GM12872 (cell line): ENCODE measurements around the gene TFR2.

ENCODE experiments used
- CTCF ChIP-seq: IDR thresholded peaks from 3 replicates; pipeline ENCODE4 v1.5.1; 2011; ENCODE audit warnings: low read depth, mild to moderate bottlenecking, low read length, moderate library complexity; ENCODE audit not compliant: insufficient read depth

TFR2 gene

GRCh38 chr7:100675581-100676350 is 34.4 kb upstream of the TFR2 start:
- TF ChIP-seq CTCF = no peak

GRCh38 chr7:100675105-100675451 is 33.7 kb upstream of the TFR2 start:
- no peak for TF ChIP-seq CTCF

- no peak for TF ChIP-seq CTCF
These were observed 33.2 kb upstream of the TFR2 start for GRCh38 chr7:100674411-100675104.

- TF ChIP-seq CTCF = no peak
These were observed 32.6 kb upstream of the TFR2 start for GRCh38 chr7:100673942-100674410.

- no peak for TF ChIP-seq CTCF
These were observed 32.1 kb upstream of the TFR2 start, which contains the start of gene GNB2 for GRCh38 chr7:100673302-100673941. TSS of gene GNB2 (plus strand) at chr7:100673740. CDS start at chr7:100676266, 2,526 bp downstream.

- TF ChIP-seq CTCF = no peak
These were observed 30.3 kb upstream of the TFR2 start for GRCh38 chr7:100671353-100672327.
